Stomach smooth muscle (tissue), 2 donors: ENCODE measurements around the gene SYK.
"Not testable (repeated sequence)": the region's sequence is repeated elsewhere in the genome, so short reads cannot be mapped to it uniquely, and the experiment has no call there.

Experiments
- H3K27ac ChIP-seq: one replicate; pipeline ENCODE4 v1.7.0; 2013; ENCODE audit warnings: mild to moderate bottlenecking, low read length, inconsistent platforms
- H3K27me3 ChIP-seq, 2 donors: one replicate each; pipeline ENCODE4 v1.7.0; 2013; ENCODE audit warnings: low read length in 2 of 2; ENCODE audit not compliant: insufficient read depth in 2 of 2, control insufficient read depth in 1 of 2
- H3K36me3 ChIP-seq, 2 donors: one replicate each; pipeline ENCODE4 v1.7.0; 2013; ENCODE audit warnings: low read length in 2 of 2; ENCODE audit not compliant: control insufficient read depth in 2 of 2, insufficient read depth in 2 of 2
- H3K4me1 ChIP-seq: one replicate; pipeline ENCODE4 v1.7.0; 2013; ENCODE audit warnings: low read length; ENCODE audit not compliant: control insufficient read depth, insufficient read depth
- H3K4me3 ChIP-seq, 2 donors: one replicate each; pipeline ENCODE4 v1.7.0; 2013; ENCODE audit warnings: low read length in 2 of 2
- H3K9ac ChIP-seq, 2 donors: one replicate each; pipeline ENCODE4 v1.7.0; 2013; ENCODE audit warnings: low read length in 2 of 2, mild to moderate bottlenecking in 1 of 2
- H3K9me3 ChIP-seq, 2 donors: one replicate each; pipeline ENCODE4 v1.7.0; 2013; ENCODE audit warnings: low read length in 2 of 2; ENCODE audit not compliant: control insufficient read depth in 2 of 2
- donor health status: healthy.
- donor health status: Pancreatic carcinoma.

SYK gene

GRCh38 chr9:90774682-90775081, 26.9 kb upstream of the SYK start:
- Histone ChIP-seq H3K9ac (no peak overlapping the region), H3K27ac (no peak overlapping the region), H3K27me3 (peaks cover 0 to 3% of the 10 kb centered on the region in 2 donors), H3K9me3 (no peaks in the 10 kb centered on the region), H3K36me3 (no peaks in the 10 kb centered on the region), H3K4me1 (no peaks in the 10 kb centered on the region), H3K4me3 (no peak overlapping the region)

DNA sequence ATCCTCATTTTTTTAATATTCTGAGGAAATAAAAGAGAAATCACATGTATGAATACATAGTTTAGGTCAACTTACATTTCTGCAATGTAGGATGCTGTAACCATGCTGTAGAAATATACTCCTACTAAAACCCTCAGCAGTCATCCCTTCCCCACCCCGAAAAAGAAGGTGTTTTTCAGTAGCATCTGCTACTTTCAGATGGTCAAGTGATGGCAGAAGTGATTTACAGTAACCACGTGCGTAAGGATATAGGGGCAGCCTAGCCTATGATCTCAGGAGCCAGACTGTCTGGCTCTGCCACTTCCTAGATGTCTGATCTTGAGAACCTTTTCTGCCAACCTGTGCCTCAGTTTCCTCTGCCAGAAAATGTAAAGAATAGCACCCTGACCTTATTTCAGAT, 26.0 kb upstream of the SYK start:
- no peak overlapping the region for H3K4me3 ChIP-seq
- H3K27ac ChIP-seq = no peak overlapping the region
- no peaks in the 10 kb centered on the region for H3K9me3 ChIP-seq
- H3K27me3 ChIP-seq = peaks cover 0 to 3% of the 10 kb centered on the region in 2 donors
- H3K36me3 ChIP-seq = no peaks in the 10 kb centered on the region
- H3K4me1 ChIP-seq = no peaks in the 10 kb centered on the region
- H3K9ac ChIP-seq = no peak overlapping the region

- Histone ChIP-seq H3K9ac (no peak overlapping the region), H3K4me1 (no peaks in the 10 kb centered on the region), H3K9me3 (no peaks in the 10 kb centered on the region), H3K4me3 (no peak overlapping the region), H3K36me3 (no peaks in the 10 kb centered on the region), H3K27me3 (peaks cover 0 to 3% of the 10 kb centered on the region in 2 donors), H3K27ac (no peak overlapping the region)
Observed at GRCh38 chr9:90778746-90779145, 22.9 kb upstream of the SYK start.

DNA sequence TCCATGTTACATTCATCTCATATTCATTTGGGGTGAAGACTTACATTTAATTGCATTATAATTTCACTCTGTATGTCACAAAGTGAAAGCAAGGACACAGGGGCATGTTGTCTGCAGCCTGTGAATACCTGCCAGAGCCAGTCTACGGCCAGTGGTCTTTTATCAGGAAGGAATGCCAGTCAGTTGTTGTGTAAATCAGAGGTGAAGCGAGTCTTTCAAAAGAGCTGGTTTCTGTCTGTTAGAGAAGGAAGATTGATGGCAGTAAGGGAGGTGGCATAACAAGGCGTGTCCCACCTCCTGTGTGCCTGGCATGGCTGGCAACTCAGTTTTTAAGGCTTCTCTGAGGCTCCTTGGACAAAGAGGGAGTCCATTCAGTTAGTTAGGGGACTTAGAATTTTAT, 18.1 kb upstream of the SYK start:
- Histone ChIP-seq H3K4me3 (no peak overlapping the region), H3K27ac (no peak overlapping the region), H3K36me3 (no peaks in the 10 kb centered on the region), H3K27me3 (no peaks in the 10 kb centered on the region), H3K4me1 (no peaks in the 10 kb centered on the region), H3K9me3 (peaks cover 0 to 6% of the 10 kb centered on the region in 2 donors), H3K9ac (no peak overlapping the region)

DNA sequence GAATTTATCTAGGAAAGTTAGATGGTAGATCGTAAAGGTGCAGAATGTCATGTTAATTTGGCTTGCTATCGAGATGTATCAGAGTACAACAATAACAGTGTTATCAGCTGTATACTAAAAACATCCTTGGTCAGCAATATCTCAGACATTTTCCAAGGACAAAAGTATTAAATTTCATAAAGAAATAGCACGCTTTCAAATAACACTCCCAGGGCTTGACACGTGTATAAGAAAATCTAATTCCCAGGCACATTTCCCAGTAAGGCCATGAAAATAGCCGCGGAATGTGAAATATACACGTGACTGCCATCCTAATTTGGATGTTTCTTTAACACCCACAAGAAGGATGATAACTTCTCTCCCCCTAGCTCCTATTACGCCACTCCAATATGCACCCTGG, 17.7 kb upstream of the SYK start:
- Histone ChIP-seq H3K27me3 (no peaks in the 10 kb centered on the region), H3K4me1 (no peaks in the 10 kb centered on the region), H3K36me3 (no peaks in the 10 kb centered on the region), H3K27ac (no peak overlapping the region), H3K4me3 (no peak overlapping the region), H3K9ac (no peak overlapping the region), H3K9me3 (peaks cover 0 to 6% of the 10 kb centered on the region in 2 donors)

- no peak overlapping the region for H3K4me3 ChIP-seq
- no peak overlapping the region for H3K9ac ChIP-seq
- peaks cover 0 to 6% of the 10 kb centered on the region in 2 donors for H3K9me3 ChIP-seq
- H3K27me3 ChIP-seq = no peaks in the 10 kb centered on the region
- no peaks in the 10 kb centered on the region for H3K4me1 ChIP-seq
- no peaks in the 10 kb centered on the region for H3K36me3 ChIP-seq
- no peak overlapping the region for H3K27ac ChIP-seq
Observed at GRCh38 chr9:90787771-90788460, 13.7 kb upstream of the SYK start.

GRCh38 chr9:90788527-90788926, 13.1 kb upstream of the SYK start:
- H3K4me1 ChIP-seq, H3K9me3 ChIP-seq, H3K27ac ChIP-seq, H3K27me3 ChIP-seq, H3K9ac ChIP-seq, H3K36me3 ChIP-seq, H3K4me3 ChIP-seq: not testable (repeated sequence)

DNA sequence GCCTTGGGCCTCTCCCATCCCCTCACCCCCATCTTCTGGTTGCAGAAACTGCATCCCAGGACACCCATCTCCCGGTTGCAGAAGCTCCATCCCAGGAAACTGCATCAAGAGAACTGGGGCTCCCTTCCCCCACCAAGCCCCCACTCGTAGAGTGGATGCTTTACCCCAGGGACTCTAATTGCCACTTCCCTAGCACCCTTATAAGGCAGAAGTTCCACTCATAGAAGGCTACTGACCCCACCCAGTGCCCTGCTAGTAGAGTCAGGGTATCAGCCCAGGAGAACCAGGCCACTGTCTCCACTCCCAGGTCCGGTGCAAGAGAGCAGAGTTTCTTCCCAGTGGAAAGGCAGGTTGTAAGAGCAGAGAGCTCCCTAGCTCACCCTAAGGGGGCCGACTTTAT, 12.2 kb upstream of the SYK start:
- H3K27ac ChIP-seq = no peak overlapping the region
- no peak overlapping the region for H3K4me3 ChIP-seq

DNA sequence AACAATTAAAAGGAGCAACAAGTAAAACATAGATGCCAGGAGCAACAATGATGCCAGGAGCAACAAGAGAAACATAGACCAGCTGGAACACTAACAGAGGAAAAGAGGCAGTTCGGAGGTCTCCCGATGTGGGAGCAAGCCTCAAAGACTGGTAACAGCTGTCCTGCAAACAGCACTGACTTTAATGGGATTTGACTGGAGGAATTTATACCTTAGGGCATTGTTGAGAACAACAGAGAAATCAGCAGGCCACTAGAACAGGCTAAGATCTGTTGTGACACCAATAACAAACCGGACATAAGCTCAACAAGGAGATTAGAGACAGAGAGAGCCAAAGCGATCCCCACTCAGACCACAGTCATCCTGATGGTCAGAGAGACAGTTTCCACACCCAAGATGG, 11.8 kb upstream of the SYK start:
- no peak overlapping the region for H3K9ac ChIP-seq
- no peak overlapping the region for H3K4me3 ChIP-seq
- H3K4me1 ChIP-seq = no peaks in the 10 kb centered on the region
- H3K9me3 ChIP-seq = peaks cover 0 to 6% of the 10 kb centered on the region in 2 donors
- no peaks in the 10 kb centered on the region for H3K27me3 ChIP-seq
- H3K27ac ChIP-seq = no peak overlapping the region
- no peaks in the 10 kb centered on the region for H3K36me3 ChIP-seq

More for the DNA sequence above, 12.2 kb upstream of the SYK start:
- Histone ChIP-seq H3K4me1 (no peaks in the 10 kb centered on the region), H3K9ac (no peak overlapping the region), H3K27me3 (no peaks in the 10 kb centered on the region), H3K9me3 (peaks cover 0 to 6% of the 10 kb centered on the region in 2 donors), H3K36me3 (no peaks in the 10 kb centered on the region)

GRCh38 chr9:90793024-90793423, 8.6 kb upstream of the SYK start:
- not testable (repeated sequence) for H3K4me1 ChIP-seq, H3K4me3 ChIP-seq, H3K9me3 ChIP-seq, H3K9ac ChIP-seq, H3K36me3 ChIP-seq, H3K27me3 ChIP-seq, H3K27ac ChIP-seq

GRCh38 chr9:90793729-90794128, 7.9 kb upstream of the SYK start:
- no peaks in the 10 kb centered on the region for H3K27me3 ChIP-seq
- H3K36me3 ChIP-seq = no peaks in the 10 kb centered on the region
- no peak overlapping the region for H3K27ac ChIP-seq
- peaks cover 0 to 2% of the 10 kb centered on the region in 2 donors for H3K9me3 ChIP-seq
- H3K9ac ChIP-seq = no peak overlapping the region
- H3K4me1 ChIP-seq = no peaks in the 10 kb centered on the region
- no peak overlapping the region for H3K4me3 ChIP-seq
